Naive thymus-derived CD4-positive, alpha-beta T cell (primary cell): ENCODE data around the gene FTMT. TPM values are rescaled to one million over a fixed set of nuclear protein-coding genes. Genes with fewer than 3 reads are reported as not detected.

ENCODE experiments used
- ATAC-seq: fragments of 150-1000 bp; cut with Tn5 transposase; 2 replicates; pipeline ENCODE4 v1.10.0; 2021; ENCODE audit warnings: mild to moderate bottlenecking, moderate library complexity
- CTCF ChIA-PET: fragments of 350-600 bp; sonication (Branson Sonifier 250); formaldehyde crosslinking; loops from one replicate; lab custom pipeline; 2021; ENCODE audit warnings: antibody characterized with exemption; lab: Charles Lee
- POLR2A ChIA-PET: fragments of 350-600 bp; sonication (Branson Sonifier 250); formaldehyde crosslinking; loops from one replicate; lab custom pipeline; 2021; ENCODE audit warnings: antibody characterized with exemption, inconsistent platforms; lab: Charles Lee
- DNase-seq, 9 donors: peaks; one replicate each; pipeline versions ENCODE4 v3.0.0 to v3.0.0-alpha.2; 2020 to 2022; ENCODE audit warnings: mixed read lengths in 1 of 9
- H3K27ac ChIP-seq: one replicate; pipeline ENCODE4 v1.7.0; 2013; ENCODE audit warnings: mild to moderate bottlenecking, low read depth, low read length, moderate library complexity
- H3K27me3 ChIP-seq, 2 donors: one replicate each; pipeline ENCODE4 v1.7.0; 2013; ENCODE audit warnings: low read length in 2 of 2, mild to moderate bottlenecking in 2 of 2, moderate library complexity in 2 of 2; ENCODE audit not compliant: control insufficient read depth in 2 of 2, insufficient read depth in 2 of 2
- H3K36me3 ChIP-seq, 3 experiments: 1 replicate in 2 of 3; 2 replicates in 1 of 3; pipeline ENCODE4 v1.7.0; 2013; ENCODE audit warnings: low read length in 3 of 3, mild to moderate bottlenecking in 3 of 3, moderate library complexity in 1 of 3; ENCODE audit not compliant: insufficient read depth in 3 of 3, control insufficient read depth in 2 of 3
- H3K4me1 ChIP-seq, 2 donors: one replicate each; pipeline ENCODE4 v1.7.0; 2013; ENCODE audit warnings: low read length in 2 of 2, mild to moderate bottlenecking in 2 of 2, moderate library complexity in 1 of 2; ENCODE audit not compliant: control insufficient read depth in 2 of 2, insufficient read depth in 2 of 2
- H3K4me3 ChIP-seq: 2 replicates; pipeline ENCODE4 v1.7.0; 2013; ENCODE audit warnings: mild to moderate bottlenecking, low read length
- H3K9me3 ChIP-seq, 3 experiments: 1 replicate in 2 of 3; 2 replicates in 1 of 3; pipeline ENCODE4 v1.7.0; 2013; ENCODE audit warnings: low read length in 3 of 3; ENCODE audit not compliant: control insufficient read depth in 2 of 3
- H3K27ac Mint-ChIP-seq, 9 donors: one replicate each; pipeline ENCODE4 v1.8.0; 2020 to 2022; ENCODE audit warnings: mixed read lengths in 9 of 9, mild to moderate bottlenecking in 8 of 9, moderate library complexity in 5 of 9, inconsistent platforms in 2 of 9
- H3K27me3 Mint-ChIP-seq, 5 donors: one replicate each; pipeline ENCODE4 v1.8.0; 2021 to 2022; ENCODE audit warnings: mixed read lengths in 5 of 5, mild to moderate bottlenecking in 1 of 5
- H3K36me3 Mint-ChIP-seq, 5 donors: one replicate each; pipeline ENCODE4 v1.8.0; 2020 to 2022; ENCODE audit warnings: mixed read lengths in 5 of 5, mild to moderate bottlenecking in 3 of 5, inconsistent platforms in 1 of 5
- H3K4me1 Mint-ChIP-seq, 7 donors: one replicate each; pipeline ENCODE4 v1.8.0; 2020 to 2022; ENCODE audit warnings: mixed read lengths in 7 of 7, mild to moderate bottlenecking in 3 of 7, inconsistent platforms in 1 of 7
- H3K4me3 Mint-ChIP-seq, 10 donors: one replicate each; pipeline ENCODE4 v1.8.0; 2020 to 2022; ENCODE audit warnings: mild to moderate bottlenecking in 10 of 10, mixed read lengths in 10 of 10, moderate library complexity in 6 of 10, inconsistent platforms in 2 of 10
- H3K9me3 Mint-ChIP-seq, 11 donors: one replicate each; pipeline ENCODE4 v1.8.0; 2020 to 2022; ENCODE audit warnings: mixed read lengths in 11 of 11, mild to moderate bottlenecking in 4 of 11, inconsistent platforms in 1 of 11, moderate library complexity in 1 of 11
- intact Hi-C, 2 donors: fragments of 100-400 bp; cut with micrococcal nuclease; formaldehyde crosslinking; loops; one replicate each; pipeline ENCODE4 v1.15.1; 2023
- polyA plus RNA-seq, 2 donors: library from polyadenylated mRNA; unstranded; fragments of 300-500 nt; fragmentation: Illumina TruSeq; gene quantifications; one replicate each; pipeline ENCODE4 v1.2.3, GENCODE V29; 2021
- total RNA-seq, 6 experiments: library from RNA in 5 of 6; stranded (reverse) in 5 of 6; gene quantifications; 1 replicate in 5 of 6; 2 replicates in 1 of 6; pipeline ENCODE4 v1.2.3 and lab custom pipeline; 2021 to 2026

FTMT gene
- total and polyA plus RNA-seq, 7 experiments from 2014 or later = not detected

DNA sequence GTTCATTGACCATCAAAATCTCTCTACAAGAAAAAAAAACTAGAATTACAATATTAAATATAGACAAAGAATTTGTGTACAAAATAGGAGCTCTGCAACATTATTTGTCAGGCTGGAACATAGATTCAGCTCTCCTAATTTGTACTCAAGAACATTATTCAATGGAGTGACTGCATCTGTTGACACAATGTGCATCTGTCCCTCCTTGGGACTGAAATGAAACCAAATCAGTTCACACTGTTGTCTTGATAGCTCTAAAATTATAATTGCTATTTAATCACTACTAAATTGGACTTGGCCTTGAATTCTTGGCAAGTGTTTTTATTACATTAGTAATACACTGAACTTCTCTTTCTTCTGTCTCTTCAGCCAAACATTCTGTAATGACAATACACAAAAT lies 47.7 kb downstream of the FTMT start:
- ChIA-PET CTCF (no interaction called here), POLR2A (no interaction called here)
- DNase-seq (no peak), ATAC-seq (no peak)
- H3K9me3 ChIP-seq = no peaks in the 10 kb centered on the region
- H3K36me3 Mint-ChIP-seq = no peaks in the 10 kb centered on the region
- H3K4me3 ChIP-seq = no peak overlapping the region
- no peaks in the 10 kb centered on the region for H3K4me1 ChIP-seq
- H3K27me3 ChIP-seq = no peaks in the 10 kb centered on the region
- no peak overlapping the region for H3K27ac Mint-ChIP-seq
- no peaks in the 10 kb centered on the region for H3K4me1 Mint-ChIP-seq
- intact Hi-C loops = no loop called here
- no peak overlapping the region for H3K27ac ChIP-seq
- H3K4me3 Mint-ChIP-seq = no peak overlapping the region
- H3K9me3 Mint-ChIP-seq = peaks cover 0 to 2% (median 0%) of the 10 kb centered on the region in 11 donors
- no peaks in the 10 kb centered on the region for H3K36me3 ChIP-seq
- peaks cover 0 to 7% (median 3%) of the 10 kb centered on the region in 5 donors for H3K27me3 Mint-ChIP-seq

Other genes starting within 250 kb of the FTMT start
- gene SRFBP1, start 110.1 kb downstream of the FTMT start, total RNA-seq = 10 to 100 TPM in 3 of 5 experiments, 1 to 10 TPM in 2; 7.5 to 14.5 (median 11.8) TPM
- gene SRFBP1, start 110.1 kb downstream of the FTMT start, polyA plus RNA-seq = 10 to 100 TPM; 11.8 to 13.3 TPM
- not detected for gene LOX, start 226.4 kb downstream of the FTMT start, total RNA-seq
- gene LOX, start 226.4 kb downstream of the FTMT start, polyA plus RNA-seq = under 1 TPM in 1 of 2 donors, not detected in 1; 0.18 TPM